H1 (cell line): ENCODE results near the gene GPBP1.
A peak's percentile ranks its signal among the peaks of the same experiment; 100 is the strongest.

Experiments
- EP300 ChIP-seq, 2 experiments: IDR thresholded peaks; 1 replicate in 1 of 2; 2 replicates in 1 of 2; pipeline ENCODE4 v1.6.1; 2011 to 2012; ENCODE audit warnings: low read depth in 2 of 2, low read length in 2 of 2, mild to moderate bottlenecking in 2 of 2, borderline replicate concordance in 1 of 2, inconsistent platforms in 1 of 2, moderate library complexity in 1 of 2
- EZH2 ChIP-seq: fragments of 200-600 bp; sonication (generic); IDR thresholded peaks from 2 replicates; pipeline ENCODE4 v1.7.1; 2012; ENCODE audit warnings: low read depth, mild to moderate bottlenecking, moderate library complexity, low read length, inconsistent platforms; ENCODE audit not compliant: severe bottlenecking
- SP2 ChIP-seq: IDR thresholded peaks from 2 replicates; pipeline ENCODE4 v1.6.1; 2012; ENCODE audit warnings: mild to moderate bottlenecking, low read length, inconsistent platforms
- SUZ12 ChIP-seq: fragments of 200-600 bp; sonication (generic); IDR thresholded peaks from 2 replicates; pipeline ENCODE4 v1.6.1; 2012; ENCODE audit warnings: mild to moderate bottlenecking, inconsistent platforms, low read length, moderate library complexity, mixed read lengths
- TF ChIP-seq, protein P1 (sequence below), 3 experiments: IDR thresholded peaks; 1 replicate in 2 of 3; 2 replicates in 1 of 3; pipeline versions ENCODE4 v1.5.1 to v1.6.1; 2011; ENCODE audit warnings: low read length in 3 of 3, mild to moderate bottlenecking in 3 of 3, inconsistent platforms in 2 of 3, low read depth in 1 of 3, moderate library complexity in 1 of 3; ENCODE audit not compliant: insufficient read depth in 1 of 3; ENCODE audit errors: control extremely low read depth in 1 of 3
- TF ChIP-seq, protein P2 (sequence below): IDR thresholded peaks from 2 replicates; pipeline ENCODE4 v1.6.1; 2011; ENCODE audit warnings: low read length, improper control_type of control experiment

DNA sequence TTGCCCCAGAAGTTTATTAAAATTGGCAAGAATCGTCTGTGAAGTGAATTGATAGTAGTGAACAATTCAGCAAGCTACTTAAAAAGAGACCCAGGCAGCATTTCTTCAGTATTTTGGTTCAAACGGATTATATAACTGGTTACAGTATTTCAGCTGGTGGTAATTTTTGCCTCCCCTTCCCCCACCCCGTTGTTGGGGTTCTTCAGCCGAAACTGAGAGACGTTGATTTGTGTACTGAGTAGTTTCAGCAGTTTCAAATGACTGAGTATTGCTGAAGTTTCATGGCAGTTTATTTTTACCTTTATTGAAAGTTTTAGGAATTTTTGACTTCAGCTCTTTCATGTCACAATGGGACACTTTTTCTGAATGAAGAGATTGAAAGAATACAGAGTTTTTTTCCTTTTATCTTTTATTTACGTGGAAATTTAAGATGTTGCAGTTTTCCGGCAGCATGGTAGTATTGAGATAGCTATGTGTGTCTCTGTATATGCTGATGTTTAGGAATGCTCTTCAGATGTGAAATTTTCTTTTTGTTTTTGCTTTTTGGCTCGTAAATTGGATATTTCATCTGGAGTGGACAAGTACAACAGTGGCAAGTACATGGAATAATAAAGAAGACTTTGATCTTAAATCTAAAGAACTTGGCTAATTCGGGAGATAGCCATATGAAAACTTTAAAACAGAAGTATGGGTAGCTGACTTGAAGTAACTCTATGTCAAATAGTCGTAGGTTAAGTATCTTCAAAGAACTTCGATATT is 1.9 kb downstream of the GPBP1 start:
- TF ChIP-seq EP300 (IDR thresholded peaks at IDR 0.05; ENCODE audit: borderline replicate concordance in 1 of 2, low read depth in 2 of 2, low read length in 2 of 2), result peak in 1 of 2 experiments; percentile 58; a peak in 1 of 3 replicates
- no peak for TF ChIP-seq EZH2
- TF ChIP-seq SP2, result no peak
- TF ChIP-seq SUZ12, result no peak
- TF ChIP-seq, protein P1, sequence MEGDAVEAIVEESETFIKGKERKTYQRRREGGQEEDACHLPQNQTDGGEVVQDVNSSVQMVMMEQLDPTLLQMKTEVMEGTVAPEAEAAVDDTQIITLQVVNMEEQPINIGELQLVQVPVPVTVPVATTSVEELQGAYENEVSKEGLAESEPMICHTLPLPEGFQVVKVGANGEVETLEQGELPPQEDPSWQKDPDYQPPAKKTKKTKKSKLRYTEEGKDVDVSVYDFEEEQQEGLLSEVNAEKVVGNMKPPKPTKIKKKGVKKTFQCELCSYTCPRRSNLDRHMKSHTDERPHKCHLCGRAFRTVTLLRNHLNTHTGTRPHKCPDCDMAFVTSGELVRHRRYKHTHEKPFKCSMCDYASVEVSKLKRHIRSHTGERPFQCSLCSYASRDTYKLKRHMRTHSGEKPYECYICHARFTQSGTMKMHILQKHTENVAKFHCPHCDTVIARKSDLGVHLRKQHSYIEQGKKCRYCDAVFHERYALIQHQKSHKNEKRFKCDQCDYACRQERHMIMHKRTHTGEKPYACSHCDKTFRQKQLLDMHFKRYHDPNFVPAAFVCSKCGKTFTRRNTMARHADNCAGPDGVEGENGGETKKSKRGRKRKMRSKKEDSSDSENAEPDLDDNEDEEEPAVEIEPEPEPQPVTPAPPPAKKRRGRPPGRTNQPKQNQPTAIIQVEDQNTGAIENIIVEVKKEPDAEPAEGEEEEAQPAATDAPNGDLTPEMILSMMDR (IDR thresholded peaks at IDR 0.05; ENCODE audit: control extremely low read depth in 1 of 3, insufficient read depth in 1 of 3, low read depth in 1 of 3, low read length in 3 of 3), result no peak
- TF ChIP-seq, protein P2, sequence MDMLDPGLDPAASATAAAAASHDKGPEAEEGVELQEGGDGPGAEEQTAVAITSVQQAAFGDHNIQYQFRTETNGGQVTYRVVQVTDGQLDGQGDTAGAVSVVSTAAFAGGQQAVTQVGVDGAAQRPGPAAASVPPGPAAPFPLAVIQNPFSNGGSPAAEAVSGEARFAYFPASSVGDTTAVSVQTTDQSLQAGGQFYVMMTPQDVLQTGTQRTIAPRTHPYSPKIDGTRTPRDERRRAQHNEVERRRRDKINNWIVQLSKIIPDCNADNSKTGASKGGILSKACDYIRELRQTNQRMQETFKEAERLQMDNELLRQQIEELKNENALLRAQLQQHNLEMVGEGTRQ, result no peak
